ENCODE results near the gene OGFR. TPM values are rescaled to one million over a fixed set of nuclear protein-coding genes. Genes with fewer than 3 reads are reported as not detected.

The OGFR gene
- total RNA-seq, 1 donor from 2014 or later = 47.2 TPM

GRCh38 chr20:62824476-62825332 lies 20.1 kb downstream of the OGFR start:
- Mint-ChIP-seq H3K9me3 (ENCODE audit: unreplicated experiment) (no peaks in the 10 kb centered on the region), H3K27ac (ENCODE audit: unreplicated experiment) (no peak overlapping the region)

GRCh38 chr20:62825333-62825985 lies 20.8 kb downstream of the OGFR start:
- Mint-ChIP-seq H3K9me3 (ENCODE audit: unreplicated experiment) (no peaks in the 10 kb centered on the region), H3K4me3 (ENCODE audit: unreplicated experiment) (no peak overlapping the region), H3K27me3 (ENCODE audit: unreplicated experiment) (no peaks in the 10 kb centered on the region), H3K4me1 (ENCODE audit: unreplicated experiment) (peaks cover 5% of the 10 kb centered on the region), H3K36me3 (ENCODE audit: unreplicated experiment) (no peaks in the 10 kb centered on the region), H3K27ac (ENCODE audit: unreplicated experiment) (no peak overlapping the region)
- no peak for DNase-seq (ENCODE audit: extremely low spot score, unreplicated experiment)
- TF ChIP-seq CTCF (IDR thresholded peaks at IDR 0.05) = no peak

More at GRCh38 chr20:62824476-62825332, 20.1 kb downstream of the OGFR start:
- no peaks in the 10 kb centered on the region for H3K27me3 Mint-ChIP-seq (ENCODE audit: unreplicated experiment)
- H3K4me1 Mint-ChIP-seq (ENCODE audit: unreplicated experiment) = peaks cover 11% of the 10 kb centered on the region
- DNase-seq (ENCODE audit: extremely low spot score, unreplicated experiment) = no peak
- peak overlapping the region; percentile 44 for H3K4me3 Mint-ChIP-seq (ENCODE audit: unreplicated experiment)
- no peaks in the 10 kb centered on the region for H3K36me3 Mint-ChIP-seq (ENCODE audit: unreplicated experiment)
- TF ChIP-seq CTCF (IDR thresholded peaks at IDR 0.05) = no peak

GRCh38 chr20:62825986-62826645 lies 21.5 kb downstream of the OGFR start:
- Mint-ChIP-seq H3K4me1 (ENCODE audit: unreplicated experiment) (peaks cover 7% of the 10 kb centered on the region), H3K9me3 (ENCODE audit: unreplicated experiment) (no peaks in the 10 kb centered on the region), H3K27me3 (ENCODE audit: unreplicated experiment) (no peaks in the 10 kb centered on the region), H3K36me3 (ENCODE audit: unreplicated experiment) (no peaks in the 10 kb centered on the region), H3K27ac (ENCODE audit: unreplicated experiment) (no peak overlapping the region), H3K4me3 (ENCODE audit: unreplicated experiment) (no peak overlapping the region)
- DNase-seq (ENCODE audit: extremely low spot score, unreplicated experiment) = no peak
- TF ChIP-seq CTCF (IDR thresholded peaks at IDR 0.05) = no peak

GRCh38 chr20:62826646-62827310 lies 22.1 kb downstream of the OGFR start:
- peaks cover 13% of the 10 kb centered on the region for H3K4me1 Mint-ChIP-seq (ENCODE audit: unreplicated experiment)
- TF ChIP-seq CTCF (IDR thresholded peaks at IDR 0.05) = no peak

More at GRCh38 chr20:62826646-62827310, 22.1 kb downstream of the OGFR start:
- no peaks in the 10 kb centered on the region for H3K36me3 Mint-ChIP-seq (ENCODE audit: unreplicated experiment)
- DNase-seq (ENCODE audit: extremely low spot score, unreplicated experiment) = no peak
- H3K27ac Mint-ChIP-seq (ENCODE audit: unreplicated experiment) = no peak overlapping the region
- no peak overlapping the region for H3K4me3 Mint-ChIP-seq (ENCODE audit: unreplicated experiment)
- no peaks in the 10 kb centered on the region for H3K9me3 Mint-ChIP-seq (ENCODE audit: unreplicated experiment)
- H3K27me3 Mint-ChIP-seq (ENCODE audit: unreplicated experiment) = no peaks in the 10 kb centered on the region
